Measurements from ENCODE around the gene RNF135.

Gene RNF135

GRCh38 chr17:31002047-31002446, 31.2 kb downstream of the RNF135 start:
- Histone ChIP-seq H2AK5ac (ENCODE audit: low read length, severe bottlenecking) (no peak overlapping the region), H3K4ac (ENCODE audit: low read depth in 1 of 2, low read length in 2 of 2) (no peak overlapping the region), H2BK15ac (ENCODE audit: low read depth, poor library complexity, severe bottlenecking) (no peak overlapping the region), H3K18ac (ENCODE audit: low read depth in 1 of 2, low read length in 2 of 2) (no peak overlapping the region), H3K27me3 (ENCODE audit: control insufficient read depth in 1 of 2, insufficient read depth in 1 of 2, low read length in 2 of 2) (no peaks in the 10 kb centered on the region), H3K27ac (ENCODE audit: low read length, poor library complexity, severe bottlenecking) (no peak overlapping the region), H2AFZ (ENCODE audit: low read depth, low read length) (no peak overlapping the region), H3K9ac (ENCODE audit: low read length) (no peak overlapping the region), H3K23ac (ENCODE audit: low read length in 2 of 2) (no peak overlapping the region), H3K4me1 (ENCODE audit: control insufficient read depth, insufficient read depth, low read depth, low read length) (no peaks in the 10 kb centered on the region), H4K91ac (ENCODE audit: low read length) (no peak overlapping the region), H2BK12ac (ENCODE audit: low read length in 2 of 2) (no peak overlapping the region), H2BK5ac (ENCODE audit: low read depth, low read length, poor library complexity, severe bottlenecking) (no peak overlapping the region), H3K4me2 (ENCODE audit: low read length, poor library complexity, severe bottlenecking) (no peak overlapping the region), H4K8ac (ENCODE audit: low read length) (no peak overlapping the region), H3K14ac (ENCODE audit: low read length in 2 of 2) (no peak overlapping the region), H3K9me3 (ENCODE audit: control insufficient read depth, low read length) (no peaks in the 10 kb centered on the region), H2BK120ac (ENCODE audit: low read depth, low read length) (no peak overlapping the region), H3K4me3 (ENCODE audit: insufficient read depth in 1 of 2, low read depth in 1 of 2, low read length in 2 of 2) (no peak overlapping the region), H3K36me3 (ENCODE audit: control insufficient read depth in 1 of 2, insufficient read depth in 2 of 2, low read depth in 1 of 2, low read length in 2 of 2) (peaks cover 39 to 80% of the 10 kb centered on the region in 2 experiments), H3K79me1 (replicated peaks; ENCODE audit: low read length, poor library complexity, severe bottlenecking) (peaks cover 6% of the 10 kb centered on the region)
- 96% methylated on average over 7 of the region's 7 CpGs for WGBS
- no peak for DNase-seq

GRCh38 chr17:31003225-31003866, 32.5 kb downstream of the RNF135 start:
- no peak overlapping the region for H3K9ac ChIP-seq (ENCODE audit: low read length)
- no peak overlapping the region for H4K8ac ChIP-seq (ENCODE audit: low read length)
- H2BK120ac ChIP-seq (ENCODE audit: low read depth, low read length): no peak overlapping the region
- no peak overlapping the region for H3K27ac ChIP-seq (ENCODE audit: low read length, poor library complexity, severe bottlenecking)
- no peak overlapping the region for H2AFZ ChIP-seq (ENCODE audit: low read depth, low read length)
- peaks cover 6% of the 10 kb centered on the region for H3K79me1 ChIP-seq (replicated peaks; ENCODE audit: low read length, poor library complexity, severe bottlenecking)
- no peak overlapping the region for H3K4me3 ChIP-seq (ENCODE audit: insufficient read depth in 1 of 2, low read depth in 1 of 2, low read length in 2 of 2)
- no peak overlapping the region for H3K4me2 ChIP-seq (ENCODE audit: low read length, poor library complexity, severe bottlenecking)
- no peaks in the 10 kb centered on the region for H3K9me3 ChIP-seq (ENCODE audit: control insufficient read depth, low read length)
- no peak overlapping the region for H2BK15ac ChIP-seq (ENCODE audit: low read depth, poor library complexity, severe bottlenecking)
- no peaks in the 10 kb centered on the region for H3K27me3 ChIP-seq (ENCODE audit: control insufficient read depth in 1 of 2, insufficient read depth in 1 of 2, low read length in 2 of 2)
- no peak overlapping the region for H3K18ac ChIP-seq (ENCODE audit: low read depth in 1 of 2, low read length in 2 of 2)
- 100% methylated on average over 1 of the region's 5 CpGs for WGBS
- no peak for DNase-seq
- no peak overlapping the region for H3K23ac ChIP-seq (ENCODE audit: low read length in 2 of 2)
- no peak overlapping the region for H2AK5ac ChIP-seq (ENCODE audit: low read length, severe bottlenecking)
- H2BK5ac ChIP-seq (ENCODE audit: low read depth, low read length, poor library complexity, severe bottlenecking): no peak overlapping the region
- H3K14ac ChIP-seq (ENCODE audit: low read length in 2 of 2): no peak overlapping the region
- no peaks in the 10 kb centered on the region for H3K4me1 ChIP-seq (ENCODE audit: control insufficient read depth, insufficient read depth, low read depth, low read length)
- H4K91ac ChIP-seq (ENCODE audit: low read length): no peak overlapping the region
- H3K36me3 ChIP-seq (ENCODE audit: control insufficient read depth in 1 of 2, insufficient read depth in 2 of 2, low read depth in 1 of 2, low read length in 2 of 2): peaks cover 30 to 67% of the 10 kb centered on the region in 2 experiments
- H3K4ac ChIP-seq (ENCODE audit: low read depth in 1 of 2, low read length in 2 of 2): no peak overlapping the region
- H2BK12ac ChIP-seq (ENCODE audit: low read length in 2 of 2): no peak overlapping the region

- Histone ChIP-seq H4K91ac (ENCODE audit: low read length) (no peak overlapping the region), H3K9ac (ENCODE audit: low read length) (no peak overlapping the region), H3K23ac (ENCODE audit: low read length in 2 of 2) (no peak overlapping the region), H2AFZ (ENCODE audit: low read depth, low read length) (no peak overlapping the region), H3K14ac (ENCODE audit: low read length in 2 of 2) (no peak overlapping the region), H2AK5ac (ENCODE audit: low read length, severe bottlenecking) (no peak overlapping the region), H3K4me1 (ENCODE audit: control insufficient read depth, insufficient read depth, low read depth, low read length) (peaks cover 2% of the 10 kb centered on the region), H2BK12ac (ENCODE audit: low read length in 2 of 2) (no peak overlapping the region), H3K4me2 (ENCODE audit: low read length, poor library complexity, severe bottlenecking) (no peak overlapping the region), H3K36me3 (ENCODE audit: control insufficient read depth in 1 of 2, insufficient read depth in 2 of 2, low read depth in 1 of 2, low read length in 2 of 2) (peaks cover 24 to 58% of the 10 kb centered on the region in 2 experiments), H2BK5ac (ENCODE audit: low read depth, low read length, poor library complexity, severe bottlenecking) (no peak overlapping the region), H3K9me3 (ENCODE audit: control insufficient read depth, low read length) (no peaks in the 10 kb centered on the region), H3K27ac (ENCODE audit: low read length, poor library complexity, severe bottlenecking) (no peak overlapping the region), H3K79me1 (replicated peaks; ENCODE audit: low read length, poor library complexity, severe bottlenecking) (peaks cover 6% of the 10 kb centered on the region), H3K18ac (ENCODE audit: low read depth in 1 of 2, low read length in 2 of 2) (no peak overlapping the region), H3K27me3 (ENCODE audit: control insufficient read depth in 1 of 2, insufficient read depth in 1 of 2, low read length in 2 of 2) (no peaks in the 10 kb centered on the region), H3K4me3 (ENCODE audit: insufficient read depth in 1 of 2, low read depth in 1 of 2, low read length in 2 of 2) (no peak overlapping the region), H3K4ac (ENCODE audit: low read depth in 1 of 2, low read length in 2 of 2) (no peak overlapping the region), H2BK15ac (ENCODE audit: low read depth, poor library complexity, severe bottlenecking) (no peak overlapping the region), H4K8ac (ENCODE audit: low read length) (no peak overlapping the region), H2BK120ac (ENCODE audit: low read depth, low read length) (no peak overlapping the region)
- 89% methylated on average over 2 of the region's 2 CpGs for WGBS
- DNase-seq: no peak
Observed at GRCh38 chr17:31004160-31004559, 33.3 kb downstream of the RNF135 start.

GRCh38 chr17:31007695-31008373, 37.0 kb downstream of the RNF135 start:
- peak overlapping the region; percentile 88 for H3K9ac ChIP-seq (ENCODE audit: low read length)

More at GRCh38 chr17:31007695-31008373, 37.0 kb downstream of the RNF135 start:
- Histone ChIP-seq H3K36me3 (ENCODE audit: control insufficient read depth in 1 of 2, insufficient read depth in 2 of 2, low read depth in 1 of 2, low read length in 2 of 2) (peaks cover 3 to 22% of the 10 kb centered on the region in 2 experiments), H2BK120ac (ENCODE audit: low read depth, low read length) (peak overlapping the region; percentile 58), H2BK15ac (ENCODE audit: low read depth, poor library complexity, severe bottlenecking) (peak overlapping the region; percentile 93), H3K4me2 (ENCODE audit: low read length, poor library complexity, severe bottlenecking) (peak overlapping the region; percentile 72), H3K23ac (ENCODE audit: low read length in 2 of 2) (no peak overlapping the region), H2BK5ac (ENCODE audit: low read depth, low read length, poor library complexity, severe bottlenecking) (no peak overlapping the region), H2AK5ac (ENCODE audit: low read length, severe bottlenecking) (no peak overlapping the region), H3K27ac (ENCODE audit: low read length, poor library complexity, severe bottlenecking) (peak overlapping the region; percentile 68), H2BK12ac (ENCODE audit: low read length in 2 of 2) (no peak overlapping the region), H3K27me3 (ENCODE audit: control insufficient read depth in 1 of 2, insufficient read depth in 1 of 2, low read length in 2 of 2) (no peaks in the 10 kb centered on the region), H3K9me3 (ENCODE audit: control insufficient read depth, low read length) (no peaks in the 10 kb centered on the region), H2AFZ (ENCODE audit: low read depth, low read length) (peak overlapping the region; percentile 85), H3K14ac (ENCODE audit: low read length in 2 of 2) (no peak overlapping the region), H3K79me1 (replicated peaks; ENCODE audit: low read length, poor library complexity, severe bottlenecking) (peaks cover 6% of the 10 kb centered on the region), H4K91ac (ENCODE audit: low read length) (no peak overlapping the region), H3K18ac (ENCODE audit: low read depth in 1 of 2, low read length in 2 of 2) (peak overlapping the region; percentile 48 to 98), H3K4me1 (ENCODE audit: control insufficient read depth, insufficient read depth, low read depth, low read length) (peaks cover 3% of the 10 kb centered on the region), H3K4ac (ENCODE audit: low read depth in 1 of 2, low read length in 2 of 2) (peak overlapping the region in 1 of 2 experiments; percentile 81), H3K4me3 (ENCODE audit: insufficient read depth in 1 of 2, low read depth in 1 of 2, low read length in 2 of 2) (peak overlapping the region; percentile 78 to 91), H4K8ac (ENCODE audit: low read length) (peak overlapping the region; percentile 98)
- no peak for DNase-seq
- 69% methylated on average over 7 of the region's 9 CpGs for WGBS

All from mesenchymal stem cell (in vitro differentiated cells and primary cell).